GM21717 (cell line): ENCODE results near the gene ELP5.

Experiments used
- ATAC-seq: cut with Tn5 transposase; IDR thresholded peaks from one replicate; pipeline ENCODE4 v1.9.1; 2021; ENCODE audit warnings: mild to moderate bottlenecking, moderate library complexity; ENCODE audit not compliant: unreplicated experiment

The ELP5 gene

DNA sequence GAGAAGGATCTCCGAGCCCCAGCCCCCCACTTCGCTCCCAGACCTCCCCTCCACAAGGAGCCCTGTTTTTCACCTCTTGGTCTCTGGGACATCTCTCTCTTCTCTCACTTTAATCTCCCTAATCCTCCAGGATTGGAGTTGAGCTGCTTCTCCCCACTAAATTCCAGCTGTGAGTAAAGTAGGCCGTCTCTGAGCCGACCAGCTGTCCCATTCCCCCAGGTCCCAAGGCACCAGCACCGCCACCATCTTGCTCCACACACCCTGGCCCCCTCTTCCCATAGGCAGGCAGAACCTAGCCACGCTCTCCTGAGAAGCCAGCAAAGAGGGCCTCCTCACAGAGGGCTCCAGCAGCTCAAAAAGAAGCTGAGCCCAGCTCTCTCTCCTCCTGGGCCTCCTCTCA lies 33.3 kb upstream of the ELP5 start:
- no peak for ATAC-seq

DNA sequence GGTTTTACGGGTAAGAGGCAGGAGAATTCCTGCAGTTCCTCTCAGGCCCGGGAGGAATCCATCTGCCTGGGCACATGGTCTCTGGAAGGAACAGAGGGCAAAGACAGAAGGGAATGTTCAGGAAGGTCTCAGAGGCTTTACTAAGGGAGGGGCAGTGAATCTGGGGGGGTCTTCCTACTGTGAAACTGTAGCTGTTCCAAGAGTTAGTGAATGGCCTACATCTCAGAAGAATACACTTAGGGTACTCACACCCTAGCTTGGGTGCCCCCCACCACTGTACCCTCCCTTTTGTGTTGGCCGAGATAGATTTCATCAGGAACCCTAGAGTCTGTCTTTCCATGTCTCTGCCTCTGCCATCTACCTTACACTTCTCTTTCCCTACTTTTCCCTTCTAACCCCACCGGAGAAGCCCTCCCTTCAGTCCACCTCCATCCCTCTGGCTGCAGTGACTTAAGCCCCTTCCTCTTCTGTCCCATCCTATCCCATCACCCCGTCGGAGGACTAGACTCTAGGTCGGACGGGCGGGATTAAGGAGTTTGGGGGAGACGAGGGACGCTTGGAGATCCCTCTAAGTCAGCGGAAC lies 32.7 kb upstream of the ELP5 start:
- no peak for ATAC-seq

DNA sequence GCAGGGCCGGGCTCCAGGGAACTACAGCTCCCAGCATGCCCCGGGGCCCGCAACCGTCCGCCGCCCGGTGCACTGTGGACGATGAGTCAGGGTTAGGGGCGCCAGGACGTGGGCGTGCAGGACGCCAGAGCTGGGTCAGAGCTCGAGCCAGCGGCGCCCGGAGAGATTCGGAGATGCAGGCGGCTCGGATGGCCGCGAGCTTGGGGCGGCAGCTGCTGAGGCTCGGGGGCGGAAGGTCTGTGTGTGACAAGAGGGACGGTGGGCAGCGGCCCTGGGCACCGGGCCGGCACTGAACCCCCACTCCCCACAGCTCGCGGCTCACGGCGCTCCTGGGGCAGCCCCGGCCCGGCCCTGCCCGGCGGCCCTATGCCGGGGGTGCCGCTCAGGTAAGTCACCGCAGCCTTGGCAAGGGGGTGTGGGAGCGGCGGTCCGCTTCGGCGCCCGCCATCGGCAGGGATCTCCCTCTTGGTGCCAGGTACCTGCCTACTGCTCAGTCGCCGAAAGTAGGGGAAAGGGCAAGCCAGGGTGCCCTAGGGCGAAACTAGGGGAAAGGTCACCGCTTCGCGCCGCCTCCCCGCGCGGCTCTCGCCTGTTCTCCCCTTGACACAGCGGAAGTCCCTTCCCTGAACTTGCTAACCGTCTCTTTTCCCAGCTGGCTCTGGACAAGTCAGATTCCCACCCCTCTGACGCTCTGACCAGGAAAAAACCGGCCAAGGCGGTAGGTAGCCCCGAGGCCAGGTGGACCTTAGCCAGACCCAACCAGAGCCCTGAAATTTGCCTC lies 32.0 kb upstream of the ELP5 start, which contains the start of the genes ACADVL and DLG4:
Gene ACADVL (plus strand): TSS at position 127 of the 781 bp plus-strand sequence. CDS start 47 bp downstream, at position 174.
Gene DLG4 (minus strand): TSS at position 25 of the 781 bp plus-strand sequence.
- ATAC-seq = no peak

DNA sequence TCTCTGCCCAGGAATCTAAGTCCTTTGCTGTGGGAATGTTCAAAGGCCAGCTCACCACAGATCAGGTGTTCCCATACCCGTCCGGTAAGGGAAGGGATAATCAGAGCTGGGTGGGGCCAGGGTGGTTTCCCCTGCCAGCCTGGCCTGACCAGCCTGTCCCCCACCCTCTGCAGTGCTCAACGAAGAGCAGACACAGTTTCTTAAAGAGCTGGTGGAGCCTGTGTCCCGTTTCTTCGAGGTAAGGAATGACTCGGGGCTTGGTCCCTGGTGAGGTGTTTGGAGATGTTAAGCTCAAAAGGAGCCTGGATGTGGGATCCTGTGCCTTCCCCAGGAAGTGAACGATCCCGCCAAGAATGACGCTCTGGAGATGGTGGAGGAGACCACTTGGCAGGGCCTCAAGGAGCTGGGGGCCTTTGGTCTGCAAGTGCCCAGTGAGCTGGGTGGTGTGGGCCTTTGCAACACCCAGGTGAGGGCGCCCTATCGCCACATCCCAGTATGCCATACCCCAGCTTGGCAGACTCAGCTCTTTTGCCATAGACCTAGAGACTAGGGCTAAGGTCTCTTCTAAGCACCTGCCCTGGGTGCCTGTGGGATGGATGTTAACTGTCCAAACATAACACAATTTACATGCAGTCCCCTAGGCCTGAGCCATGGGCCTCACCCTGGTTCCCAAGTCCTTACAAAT lies 31.3 kb upstream of the ELP5 start:
- ATAC-seq = no peak

DNA sequence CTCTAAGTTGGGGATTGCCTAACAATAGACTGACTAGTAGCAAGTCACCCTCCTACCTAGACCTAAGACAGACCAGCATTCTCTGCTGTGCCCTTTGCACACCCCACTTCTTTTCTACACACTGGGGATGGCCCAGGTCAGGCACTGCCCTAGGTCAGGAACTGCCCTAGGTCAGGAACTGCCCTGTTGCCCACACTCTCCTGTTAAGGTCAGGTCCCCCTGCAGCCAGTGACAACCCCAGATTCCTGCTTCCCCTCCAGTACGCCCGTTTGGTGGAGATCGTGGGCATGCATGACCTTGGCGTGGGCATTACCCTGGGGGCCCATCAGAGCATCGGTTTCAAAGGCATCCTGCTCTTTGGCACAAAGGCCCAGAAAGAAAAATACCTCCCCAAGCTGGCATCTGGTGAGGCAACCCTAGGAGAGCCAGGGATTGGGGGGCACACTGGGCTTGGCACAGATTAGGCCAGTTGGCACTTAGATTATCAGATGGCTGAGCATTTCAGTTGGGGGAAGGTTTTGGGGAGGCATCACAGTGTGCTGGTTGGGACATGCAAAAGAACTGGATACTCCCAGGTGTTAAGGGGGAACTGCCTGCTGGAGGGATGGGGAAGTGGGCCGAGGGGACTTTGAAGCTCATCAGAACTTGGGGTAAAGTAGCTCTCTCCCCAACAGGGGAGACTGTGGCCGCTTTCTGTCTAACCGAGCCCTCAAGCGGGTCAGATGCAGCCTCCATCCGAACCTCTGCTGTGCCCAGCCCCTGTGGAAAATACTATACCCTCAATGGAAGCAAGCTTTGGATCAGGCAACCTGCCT lies 30.5 kb upstream of the ELP5 start:
- ATAC-seq = no peak

DNA sequence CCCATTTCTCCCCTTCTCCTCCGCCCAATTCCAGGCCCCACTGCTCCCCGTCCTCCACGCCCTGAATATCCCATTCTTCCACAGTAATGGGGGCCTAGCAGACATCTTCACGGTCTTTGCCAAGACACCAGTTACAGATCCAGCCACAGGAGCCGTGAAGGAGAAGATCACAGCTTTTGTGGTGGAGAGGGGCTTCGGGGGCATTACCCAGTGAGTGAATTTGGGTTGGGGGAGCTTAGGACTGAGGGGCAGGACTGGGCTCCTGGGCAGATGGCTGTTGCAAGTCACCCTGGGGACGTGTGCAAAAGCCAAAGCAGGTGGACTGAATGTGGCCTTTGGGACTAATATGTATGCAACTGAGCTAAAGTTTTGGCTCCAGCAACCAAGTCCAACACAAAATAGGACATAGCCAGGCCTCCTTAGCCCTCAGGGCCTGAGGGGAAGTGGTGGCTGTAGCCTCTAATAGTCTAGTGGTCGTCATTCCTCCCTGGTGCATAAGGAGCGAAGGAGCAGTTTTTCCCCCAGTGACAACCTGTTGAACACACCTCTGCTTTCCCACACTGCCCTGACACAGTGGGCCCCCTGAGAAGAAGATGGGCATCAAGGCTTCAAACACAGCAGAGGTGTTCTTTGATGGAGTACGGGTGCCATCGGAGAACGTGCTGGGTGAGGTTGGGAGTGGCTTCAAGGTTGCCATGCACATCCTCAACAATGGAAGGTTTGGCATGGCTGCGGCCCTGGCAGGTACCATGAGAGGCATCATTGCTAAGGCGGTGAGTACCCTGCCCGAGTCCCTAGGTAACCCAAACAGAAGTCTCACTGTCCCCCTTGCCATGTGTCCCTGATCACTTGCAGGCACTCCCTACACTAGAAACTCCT lies 29.7 kb upstream of the ELP5 start:
- no peak for ATAC-seq

DNA sequence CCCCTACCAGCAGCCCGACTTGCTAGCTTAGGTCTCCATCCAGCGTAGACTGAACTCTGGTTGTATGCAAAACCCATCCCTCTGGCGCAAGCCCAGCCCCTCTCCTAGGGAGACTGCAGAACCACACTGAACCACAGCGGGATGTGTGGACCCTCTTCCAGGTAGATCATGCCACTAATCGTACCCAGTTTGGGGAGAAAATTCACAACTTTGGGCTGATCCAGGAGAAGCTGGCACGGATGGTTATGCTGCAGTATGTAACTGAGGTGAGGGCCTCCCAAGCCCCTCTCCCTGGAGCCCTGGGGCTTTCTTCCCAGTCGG lies 29.1 kb upstream of the ELP5 start:
- ATAC-seq = no peak

DNA sequence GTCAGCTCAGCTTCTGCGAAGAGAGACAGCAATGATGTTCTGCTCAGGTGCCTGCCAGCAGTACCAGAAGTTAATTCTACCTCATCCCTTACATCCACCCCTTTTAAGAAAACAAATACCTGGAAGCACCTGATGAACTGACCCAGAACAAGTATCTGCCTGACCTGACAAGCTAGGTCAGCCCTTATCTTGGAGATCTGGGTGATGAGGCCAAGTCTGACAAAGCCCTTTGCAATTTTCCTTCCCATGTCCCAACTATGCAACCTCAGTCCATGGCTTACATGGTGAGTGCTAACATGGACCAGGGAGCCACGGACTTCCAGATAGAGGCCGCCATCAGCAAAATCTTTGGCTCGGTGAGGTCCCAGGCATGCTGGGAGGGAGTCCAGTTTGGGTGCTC lies 28.6 kb upstream of the ELP5 start:
- no peak for ATAC-seq

DNA sequence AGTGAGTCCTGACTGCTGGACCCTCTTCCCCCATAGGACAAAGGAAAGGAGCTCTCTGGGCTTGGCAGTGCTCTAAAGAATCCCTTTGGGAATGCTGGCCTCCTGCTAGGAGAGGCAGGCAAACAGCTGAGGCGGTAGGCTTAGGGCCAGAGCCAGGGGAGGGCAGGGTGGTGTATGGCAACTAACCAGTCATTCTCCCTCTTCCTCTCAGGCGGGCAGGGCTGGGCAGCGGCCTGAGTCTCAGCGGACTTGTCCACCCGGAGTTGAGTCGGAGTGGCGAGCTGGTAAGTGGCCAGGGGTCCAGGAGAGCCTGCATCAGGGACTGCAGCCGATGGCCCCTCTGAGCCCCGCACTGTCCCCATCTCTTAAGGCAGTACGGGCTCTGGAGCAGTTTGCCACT lies 27.9 kb upstream of the ELP5 start:
- ATAC-seq = no peak

DNA sequence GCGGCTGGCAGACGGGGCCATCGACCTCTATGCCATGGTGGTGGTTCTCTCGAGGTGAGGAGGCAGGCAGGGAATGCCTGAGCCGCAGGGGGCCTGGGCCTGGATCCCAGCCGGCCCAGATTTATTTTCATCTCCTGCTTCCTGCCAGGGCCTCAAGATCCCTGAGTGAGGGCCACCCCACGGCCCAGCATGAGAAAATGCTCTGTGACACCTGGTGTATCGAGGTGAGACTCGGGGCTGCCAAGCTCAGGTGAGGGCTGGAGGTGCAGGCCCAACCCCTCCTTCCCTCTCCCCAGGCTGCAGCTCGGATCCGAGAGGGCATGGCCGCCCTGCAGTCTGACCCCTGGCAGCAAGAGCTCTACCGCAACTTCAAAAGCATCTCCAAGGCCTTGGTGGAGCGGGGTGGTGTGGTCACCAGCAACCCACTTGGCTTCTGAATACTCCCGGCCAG lies 27.3 kb upstream of the ELP5 start:
- ATAC-seq = no peak

DNA sequence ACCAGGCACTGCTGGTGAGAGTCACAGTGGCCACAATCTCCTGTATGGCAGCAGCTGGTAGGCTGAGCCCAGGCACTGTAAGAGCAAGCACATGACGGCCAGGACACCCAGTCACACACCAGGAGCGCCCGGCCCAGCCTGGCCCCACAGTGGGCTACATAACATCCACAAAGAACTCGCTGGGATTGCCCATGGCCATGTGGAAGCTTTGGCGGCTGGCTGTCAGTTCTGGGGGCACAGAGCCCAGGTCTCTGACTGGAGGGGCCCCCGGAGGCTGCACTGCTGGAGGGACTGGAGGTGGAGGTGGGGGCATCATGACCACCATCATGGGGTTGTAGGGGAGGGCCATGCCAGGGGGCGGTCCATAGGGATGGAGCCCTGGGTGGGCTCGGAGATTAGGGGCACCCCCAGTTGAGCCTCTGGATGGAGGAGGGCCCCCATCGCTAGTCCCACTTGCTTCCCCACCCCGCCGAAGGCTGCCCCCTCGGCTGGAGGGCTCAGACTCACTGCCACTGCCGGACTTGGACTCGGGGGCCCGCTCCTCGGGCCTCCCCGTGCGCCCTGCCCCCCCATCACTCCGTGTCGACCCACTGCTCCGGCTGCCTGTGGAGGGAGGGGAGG lies 26.2 kb upstream of the ELP5 start:
- no peak for ATAC-seq

DNA sequence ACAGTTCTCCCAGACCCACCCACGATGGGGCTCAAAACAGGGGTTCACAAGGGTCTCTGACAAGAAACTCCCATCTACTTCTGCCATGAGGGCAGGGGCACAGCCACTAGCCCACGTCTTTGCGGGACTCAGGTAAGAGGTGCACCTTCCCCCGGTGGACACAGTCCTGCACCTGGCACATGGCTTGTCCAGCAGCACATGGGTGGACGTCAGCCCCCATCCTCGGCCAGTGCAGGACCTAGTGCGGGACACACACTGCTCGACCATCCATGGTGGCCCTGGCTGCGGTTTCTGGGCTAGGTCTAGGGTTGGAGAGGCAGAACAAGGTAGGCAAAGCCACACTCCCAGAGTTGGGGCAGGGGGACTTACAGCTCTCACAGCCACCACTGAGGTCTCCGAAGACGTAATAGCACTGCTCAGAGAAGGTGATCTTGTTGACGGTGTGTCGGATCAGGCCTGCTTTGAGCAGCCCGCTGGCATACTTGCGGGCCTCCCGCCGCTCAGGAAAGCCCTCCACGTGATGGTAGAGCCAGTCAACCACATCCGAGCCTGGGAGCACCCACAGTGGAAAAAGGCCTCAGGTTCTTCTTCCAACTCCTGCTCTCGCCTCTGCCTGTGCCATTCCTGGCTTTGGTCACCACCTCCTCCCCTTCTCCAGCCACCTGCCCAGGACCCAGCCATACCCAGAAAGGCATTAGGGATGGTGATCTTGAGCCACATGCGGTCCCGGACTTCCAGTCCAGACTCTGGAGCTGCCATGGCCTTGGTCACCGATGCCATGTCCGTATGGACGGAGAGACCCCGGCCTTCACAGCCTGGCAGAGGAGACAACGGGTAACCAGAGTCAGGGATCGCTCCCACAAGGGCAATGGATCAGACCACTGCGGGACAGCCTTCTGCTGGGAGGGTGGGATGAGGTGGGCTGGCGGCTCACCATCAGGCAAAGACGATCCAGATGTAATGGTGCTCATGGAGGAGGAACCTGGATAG lies 25.0 kb upstream of the ELP5 start:
- no peak for ATAC-seq

DNA sequence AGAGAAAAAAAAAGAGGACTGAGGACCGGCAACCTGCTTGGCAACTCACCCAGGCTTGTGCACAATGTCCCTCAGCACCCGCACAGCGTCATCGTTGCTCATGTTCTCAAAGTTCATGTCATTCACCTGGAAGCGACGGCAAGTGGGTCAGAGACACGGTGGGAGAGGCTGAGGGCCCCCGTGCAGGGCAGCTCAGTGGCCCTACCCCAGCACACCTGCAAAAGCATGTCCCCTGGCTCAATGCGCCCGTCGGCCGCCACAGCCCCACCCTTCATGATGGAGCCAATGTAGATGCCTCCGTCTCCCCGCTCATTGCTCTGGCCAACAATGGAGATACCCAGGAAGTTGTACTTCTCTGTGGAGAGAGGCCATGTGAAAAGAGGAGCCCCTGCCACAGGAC lies 23.1 kb upstream of the ELP5 start:
- ATAC-seq = no peak

DNA sequence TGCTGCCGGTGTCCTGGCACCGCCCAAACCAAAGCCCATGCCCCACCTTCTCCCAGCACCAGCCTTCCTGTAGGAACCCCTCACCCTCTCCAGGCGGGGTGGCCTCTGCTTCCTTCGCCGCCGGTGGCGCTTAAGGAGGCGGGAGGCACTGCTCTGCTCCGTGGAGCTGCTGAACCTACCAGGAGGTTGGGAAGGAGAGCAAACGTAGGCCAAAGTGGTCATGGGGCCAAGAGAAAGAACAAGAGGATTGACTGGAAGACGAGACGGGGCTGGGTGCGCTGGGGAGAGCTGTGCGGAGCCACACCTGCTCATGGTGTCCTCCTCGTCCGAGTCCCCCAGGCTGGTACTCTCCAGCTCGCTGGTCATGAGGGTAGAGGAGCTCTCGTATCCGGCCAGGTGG lies 22.5 kb upstream of the ELP5 start:
- ATAC-seq = no peak

DNA sequence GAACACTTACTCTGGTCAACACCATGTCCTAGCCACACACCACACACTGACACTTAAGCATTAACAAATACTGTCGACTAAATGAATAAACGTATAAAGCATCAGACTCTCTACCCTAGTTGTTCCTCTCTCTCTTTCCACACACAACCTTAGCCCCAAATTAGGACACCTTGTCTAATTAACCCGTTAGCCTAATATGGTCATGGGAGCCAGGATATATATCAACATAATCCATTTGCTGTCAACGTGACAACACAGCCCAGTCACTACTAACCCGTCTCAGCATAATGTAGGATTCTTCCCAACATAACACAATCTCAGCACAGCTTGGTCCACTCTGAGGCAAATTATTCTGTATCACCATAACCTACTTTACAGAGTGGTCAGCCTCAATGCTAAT lies 19.9 kb upstream of the ELP5 start:
- no peak for ATAC-seq

DNA sequence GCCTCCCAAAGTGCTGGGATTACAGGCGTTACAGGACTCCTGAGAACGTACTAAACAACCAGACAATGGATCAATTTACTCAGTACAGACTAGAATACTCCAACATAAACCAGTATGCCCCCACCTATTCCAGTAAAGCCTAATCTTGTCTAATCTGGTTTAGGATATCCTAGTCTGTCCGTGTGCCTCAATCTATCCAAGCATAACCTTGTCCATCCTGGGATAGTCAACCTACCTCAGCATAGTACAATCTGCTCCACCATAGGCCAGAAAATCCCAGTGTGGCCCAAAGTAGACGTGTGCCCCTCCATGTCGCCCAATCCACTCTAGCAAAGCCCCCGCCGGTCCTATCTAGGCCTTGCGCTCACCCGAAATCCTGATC lies 18.3 kb upstream of the ELP5 start:
- ATAC-seq = no peak

DNA sequence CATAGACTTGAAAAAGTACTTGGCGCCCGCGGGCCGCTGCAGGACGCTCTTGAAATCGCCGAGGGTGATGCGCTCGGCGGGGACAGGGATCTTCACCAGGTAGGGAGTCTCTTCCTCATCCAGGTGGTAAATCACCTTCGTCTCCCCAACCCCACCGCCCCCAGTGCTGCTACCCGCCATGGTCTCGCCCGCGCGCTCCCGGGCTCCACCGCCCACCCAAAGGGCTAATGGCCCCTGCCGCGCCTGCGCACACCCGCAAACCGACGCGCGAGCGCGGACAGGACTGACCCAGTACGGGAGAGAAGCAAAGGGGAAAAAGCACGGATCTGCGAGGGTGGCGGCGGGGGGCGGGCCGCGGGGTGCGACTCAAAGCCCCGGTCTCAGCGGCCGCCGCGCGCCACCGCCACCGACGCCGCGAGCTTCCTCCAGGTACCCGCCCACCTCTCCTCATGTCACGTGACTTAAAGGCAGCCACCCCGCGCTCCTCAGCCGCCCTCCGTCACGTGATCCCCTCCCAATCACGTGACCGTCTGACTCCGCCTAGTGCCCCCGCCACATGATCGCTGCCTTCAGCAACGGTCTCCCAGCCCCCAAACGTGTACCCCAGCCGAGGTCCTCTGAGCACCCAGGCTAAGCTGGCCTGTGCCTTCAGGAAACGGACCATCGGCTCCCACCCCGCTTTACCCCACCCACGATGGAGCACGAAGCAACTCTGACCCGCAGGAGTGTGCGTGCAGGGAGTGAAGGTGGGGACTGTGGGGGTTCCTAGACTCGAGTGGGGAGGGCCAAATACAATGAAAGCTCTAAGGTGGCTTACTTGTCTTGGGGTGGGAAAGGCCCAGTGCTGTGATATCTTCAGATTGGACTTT lies 17.7 kb upstream of the ELP5 start, which contains the start of gene DVL2:
Gene DVL2 (minus strand): TSS at position 435 of the 869 bp plus-strand sequence. CDS start 255 bp downstream, at position 180.
- peak; percentile 31 for ATAC-seq
